NCI-H2081 treated with DMSO at 0.1 percent for 48 hours (cell line): ENCODE results near the gene NBEAL1.
"Not testable (repeated sequence)": the region's sequence is repeated elsewhere in the genome, so short reads cannot be mapped to it uniquely, and the experiment has no call there.

Experiments used
- DNase-seq: peaks from one replicate; lab custom pipeline; 2025; lab: John Stamatoyannopoulos, UW

The NBEAL1 gene

GRCh38 chr2:203039211-203039610 is 24.5 kb downstream of the NBEAL1 start:
- not testable (repeated sequence) for DNase-seq

DNA sequence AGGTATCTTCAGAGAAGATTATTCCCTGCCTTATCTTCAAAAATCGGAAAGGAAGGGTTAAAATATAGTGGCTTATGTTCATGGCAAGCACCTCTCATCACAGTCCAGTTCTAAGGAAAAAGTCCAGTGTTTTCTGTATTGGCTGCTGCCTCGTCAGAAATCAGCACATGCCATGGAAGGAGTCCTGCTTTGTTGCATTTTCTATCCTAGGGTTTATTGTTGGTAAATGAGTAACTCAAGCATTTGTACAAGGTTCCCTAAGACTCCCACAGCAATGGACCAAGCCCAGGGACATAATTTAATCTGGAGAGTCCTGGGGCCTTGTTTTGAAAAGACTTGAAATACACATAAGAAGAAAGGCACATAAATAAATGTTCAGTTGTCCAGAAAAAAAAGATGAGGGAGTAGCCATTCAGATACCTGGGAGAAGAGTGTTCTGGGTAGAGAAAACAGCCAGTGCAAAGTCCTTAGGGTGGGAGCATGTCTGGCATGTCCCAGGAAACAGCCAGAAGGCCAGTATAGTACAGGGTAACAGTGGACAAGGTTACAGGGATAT is 26.4 kb downstream of the NBEAL1 start:
- DNase-seq: no peak

DNA sequence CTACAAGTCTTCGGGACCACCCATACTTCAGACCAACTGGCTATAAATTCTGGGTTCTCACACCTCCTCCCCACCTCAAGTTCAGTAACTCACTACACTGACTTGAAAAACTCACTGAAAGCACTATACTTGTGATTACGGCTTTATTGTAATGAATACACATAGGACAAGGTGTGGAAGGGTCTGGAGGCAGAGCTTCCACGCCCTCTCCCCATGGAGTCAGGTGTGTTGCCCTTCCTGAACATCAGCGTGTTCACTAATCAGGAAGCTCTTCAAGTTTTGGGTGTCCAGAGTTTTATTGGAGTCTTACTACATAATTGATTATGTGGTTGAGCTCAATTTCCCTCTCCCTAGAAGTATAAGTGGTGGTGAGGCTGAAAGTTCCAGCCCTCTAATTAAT is 27.5 kb downstream of the NBEAL1 start:
- DNase-seq: no peak

DNA sequence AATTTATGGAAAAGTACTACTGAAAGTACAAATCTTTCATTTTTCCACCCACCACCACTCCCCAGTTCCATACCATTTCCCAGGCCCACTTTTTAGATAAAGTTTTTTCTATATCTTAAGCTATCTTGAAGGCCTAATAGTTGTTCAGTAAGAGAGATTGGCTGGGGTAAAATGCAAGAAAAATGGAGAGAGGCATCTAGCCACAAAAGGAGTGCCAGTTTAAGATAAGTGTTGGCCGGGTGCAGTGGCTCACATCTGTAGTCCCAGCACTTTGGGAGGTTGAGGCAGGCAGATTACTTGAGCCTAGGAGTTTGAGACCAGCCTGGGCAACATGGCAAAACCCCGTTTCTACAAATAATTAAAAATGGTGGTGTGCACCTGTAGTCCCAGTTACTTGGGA is 28.6 kb downstream of the NBEAL1 start:
- no peak for DNase-seq

GRCh38 chr2:203045867-203046266 is 31.2 kb downstream of the NBEAL1 start:
- DNase-seq: no peak

- DNase-seq: no peak
Measured at GRCh38 chr2:203052539-203052938, 37.9 kb downstream of the NBEAL1 start.

DNA sequence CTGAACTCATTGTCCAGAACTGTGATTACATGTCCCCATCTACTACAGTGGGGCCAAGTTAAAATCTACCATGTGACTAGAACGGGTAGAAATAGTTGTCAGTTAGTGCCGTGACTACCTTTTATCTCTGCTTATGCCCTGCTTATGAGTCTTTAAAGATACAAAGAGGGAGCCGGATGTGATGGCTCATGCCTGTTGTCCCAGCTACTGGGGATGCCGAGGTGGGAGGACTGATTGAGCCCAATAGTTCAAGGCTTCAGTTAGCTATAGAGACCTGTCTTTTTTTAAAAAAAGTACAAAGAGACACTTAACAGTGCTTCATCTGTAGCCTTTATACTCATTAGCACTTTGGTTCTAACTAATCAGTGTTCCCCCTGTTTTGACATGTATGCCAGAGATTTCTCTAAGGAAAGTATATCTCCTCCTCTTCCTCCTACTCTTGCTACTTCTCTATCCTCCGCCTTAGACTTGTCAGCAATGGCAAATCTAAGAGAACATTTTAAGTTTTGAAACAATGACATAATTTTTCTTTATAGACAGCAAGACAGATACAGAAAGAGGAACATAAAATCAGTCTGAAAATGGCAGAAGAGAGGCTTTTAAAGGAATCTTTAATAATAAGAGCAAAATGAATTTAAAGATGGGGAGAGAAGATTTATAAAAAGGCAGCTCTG is 45.0 kb downstream of the NBEAL1 start:
- DNase-seq: no peak

DNA sequence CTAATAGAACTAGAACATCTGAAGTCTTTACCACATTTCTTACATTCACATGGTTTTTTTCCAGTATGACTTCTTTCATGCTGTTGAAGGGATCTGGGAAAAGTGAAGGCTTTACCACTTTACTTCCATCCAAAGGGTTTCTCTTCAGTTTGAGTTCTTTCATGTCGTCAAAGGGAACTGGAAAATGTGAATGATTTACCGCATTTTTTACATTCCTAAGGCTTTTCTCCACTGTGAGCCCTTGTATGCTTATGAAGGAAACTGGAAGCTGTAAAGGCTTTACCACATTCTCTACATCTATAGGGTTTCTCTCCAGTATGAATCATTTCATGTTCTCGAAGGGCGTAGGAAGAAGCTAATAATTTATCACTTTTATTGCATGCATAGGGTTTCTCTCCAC is 46.7 kb downstream of the NBEAL1 start:
- DNase-seq: no peak

DNA sequence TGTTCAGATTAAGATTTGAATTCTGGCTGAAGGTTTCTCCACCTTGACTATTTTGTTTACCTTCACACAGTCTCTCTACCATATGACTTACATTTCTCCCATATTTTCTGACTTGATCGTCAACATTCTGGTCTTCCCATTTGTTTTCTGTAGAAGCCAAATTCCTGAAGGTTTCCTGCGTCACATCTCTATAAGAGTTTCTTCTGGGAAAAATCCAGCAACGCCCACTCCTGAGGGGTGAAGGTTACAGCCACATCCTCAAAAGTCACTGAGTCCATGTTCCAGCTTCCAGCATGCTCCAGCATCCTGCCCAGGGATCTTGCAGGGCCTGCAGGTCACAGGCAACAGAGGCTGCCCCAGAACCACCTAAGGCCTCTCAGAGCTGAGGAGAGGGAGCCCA is 47.5 kb downstream of the NBEAL1 start:
- no peak for DNase-seq

DNA sequence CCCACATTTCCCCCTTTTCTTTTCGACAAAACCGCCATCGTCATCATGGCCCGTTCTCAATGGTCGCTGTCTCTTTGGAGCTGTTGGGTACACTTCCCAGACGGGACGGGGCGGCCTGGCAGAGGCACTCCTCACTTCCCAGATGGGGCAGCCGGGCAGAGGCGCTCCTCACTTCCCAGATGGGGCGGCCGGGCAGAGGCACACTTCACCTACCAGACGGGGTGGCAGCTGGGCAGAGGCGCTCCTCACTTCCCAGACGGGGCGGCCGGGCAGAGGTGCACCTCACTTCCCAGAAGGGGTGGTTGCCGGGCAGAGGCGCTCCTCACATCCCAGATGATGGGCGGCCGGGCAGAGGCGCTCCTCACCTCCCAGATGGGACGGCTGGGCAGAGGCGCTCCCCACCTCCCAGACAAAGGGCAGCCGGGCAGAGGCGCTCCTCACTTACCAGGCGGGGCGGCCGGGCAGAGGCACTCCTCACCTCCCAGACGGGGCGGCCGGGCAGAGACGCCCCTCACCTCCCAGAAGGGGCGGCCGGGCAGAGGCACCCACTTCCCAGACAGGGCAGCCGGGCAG is 51.9 kb downstream of the NBEAL1 start:
- DNase-seq: not testable (repeated sequence)

DNA sequence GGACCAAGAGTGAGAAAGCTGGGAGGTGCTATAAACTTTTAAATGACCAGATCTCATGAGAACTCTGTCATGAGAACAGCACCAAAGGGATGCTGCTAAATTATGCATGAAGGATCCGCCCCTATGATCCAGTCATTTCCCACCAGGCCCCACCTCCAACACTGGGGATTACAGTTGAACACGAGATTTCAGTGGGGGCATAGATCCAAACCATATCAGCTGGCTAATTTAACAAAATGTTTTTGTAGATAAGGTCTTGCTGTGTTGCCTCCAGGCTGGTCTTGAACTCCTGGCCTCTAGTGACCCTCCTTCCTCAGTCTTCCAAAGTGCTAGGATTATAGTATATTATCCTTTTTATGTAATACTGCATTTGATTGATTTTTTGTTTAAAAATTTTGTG is 56.0 kb downstream of the NBEAL1 start:
- DNase-seq: no peak

DNA sequence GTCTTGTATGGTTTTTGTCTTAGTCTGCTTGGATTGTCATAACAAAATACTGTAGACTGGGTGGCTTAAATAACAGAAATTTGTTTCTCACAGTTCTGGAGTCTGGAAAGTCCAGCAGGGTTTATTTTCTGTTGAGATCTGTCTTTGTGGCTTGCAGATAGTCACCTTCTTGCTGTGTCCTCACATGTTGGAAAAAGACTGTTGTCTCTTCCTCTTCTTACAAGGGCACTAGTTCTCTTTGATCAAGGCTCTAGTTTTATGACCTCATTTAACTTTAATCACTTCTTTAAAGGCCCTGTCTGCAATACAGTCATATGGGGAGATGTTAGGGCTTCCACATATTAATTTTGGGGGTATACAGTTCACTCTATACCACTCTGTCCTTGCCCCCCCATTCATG is 56.5 kb downstream of the NBEAL1 start:
- DNase-seq: no peak

DNA sequence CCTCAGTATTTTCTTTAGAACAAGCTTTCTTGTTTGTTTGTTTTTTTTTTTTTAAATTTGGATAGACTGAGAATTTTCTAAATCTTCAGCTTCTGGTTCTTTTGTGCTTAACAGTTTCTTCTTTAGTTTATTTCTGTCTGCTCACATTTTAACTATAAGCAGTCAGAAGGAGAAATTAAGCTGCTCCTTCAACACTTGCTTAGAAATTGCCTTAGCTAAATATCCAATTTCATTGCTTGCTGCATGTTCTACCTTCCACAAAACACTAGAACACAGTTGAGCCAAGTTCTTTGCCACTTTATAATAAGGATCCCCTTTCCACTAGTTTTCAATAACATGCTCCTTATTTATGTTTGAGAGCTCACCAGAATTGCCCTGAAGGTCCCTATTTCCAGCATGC is 57.7 kb downstream of the NBEAL1 start:
- no peak for DNase-seq

- DNase-seq: no peak
Measured at GRCh38 chr2:203077451-203077850, 62.8 kb downstream of the NBEAL1 start.

DNA sequence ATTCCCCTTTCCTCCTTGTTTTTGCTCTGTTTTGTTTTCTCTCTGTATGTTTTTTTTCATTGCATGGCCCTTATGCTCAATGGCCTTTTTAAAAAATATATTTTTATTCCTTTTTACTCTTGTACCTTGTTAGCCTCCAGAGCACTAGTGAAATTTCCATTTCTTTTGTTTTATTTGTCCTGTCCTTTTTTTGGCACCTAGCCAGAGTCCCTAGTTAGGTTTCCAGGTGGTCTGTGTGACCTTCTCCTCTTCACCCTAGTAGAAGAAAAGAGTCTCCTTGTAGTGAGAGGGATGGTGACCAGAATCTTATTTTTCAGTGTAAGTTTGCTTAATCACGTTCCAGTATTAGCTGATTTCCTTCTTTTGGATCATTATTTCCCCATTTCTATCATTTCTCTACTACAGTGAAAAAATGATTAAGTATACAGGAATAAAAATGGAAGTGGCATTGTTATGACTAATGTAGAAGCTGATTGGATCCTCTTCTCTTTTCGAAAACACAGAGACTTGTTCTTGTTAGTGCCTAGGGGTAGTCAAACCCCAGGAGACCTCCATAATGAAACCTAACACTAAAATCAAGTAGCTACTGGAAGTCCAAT is 65.9 kb downstream of the NBEAL1 start:
- no peak for DNase-seq

DNA sequence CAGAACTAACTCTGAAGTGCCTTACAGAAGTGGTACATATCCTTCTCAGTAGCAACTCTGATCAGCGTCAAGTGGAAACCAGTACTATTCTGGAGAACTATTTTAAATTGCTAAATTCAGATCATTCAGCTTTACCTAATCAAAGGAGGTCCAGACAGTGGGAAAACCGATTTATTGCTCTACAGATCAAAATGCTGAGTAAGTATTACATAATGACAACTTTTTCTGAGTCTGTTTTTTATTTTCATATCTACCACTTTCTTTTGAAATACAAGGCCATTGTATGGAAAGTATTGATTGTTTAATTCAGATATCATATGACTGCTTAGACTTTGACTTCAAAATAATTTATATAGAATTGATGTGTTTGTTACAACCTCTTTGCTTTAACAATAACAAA is 68.7 kb downstream of the NBEAL1 start:
- no peak for DNase-seq

GRCh38 chr2:203086381-203086780 is 71.7 kb downstream of the NBEAL1 start:
- DNase-seq: not testable (repeated sequence)

DNA sequence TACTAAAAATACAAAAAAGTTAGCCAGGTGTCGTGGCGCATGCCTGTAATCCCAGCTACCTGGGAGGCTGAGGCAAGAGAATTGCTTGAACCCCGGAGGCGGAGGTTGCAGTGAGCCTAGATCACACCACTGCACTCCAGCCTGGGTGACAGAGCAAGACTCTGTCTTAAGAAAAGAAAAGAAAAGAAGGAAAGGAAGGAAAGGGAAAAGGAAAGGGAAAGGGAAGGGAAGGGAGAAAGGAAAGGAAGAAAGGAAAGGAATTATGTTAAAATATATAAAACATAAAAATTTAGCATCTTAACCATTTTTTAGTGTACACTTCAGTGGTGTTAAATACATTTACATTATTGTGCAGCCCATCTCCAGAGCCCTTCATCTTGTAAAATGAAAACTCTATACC is 76.0 kb downstream of the NBEAL1 start:
- DNase-seq: not testable (repeated sequence)

GRCh38 chr2:203097735-203098134 is 83.1 kb downstream of the NBEAL1 start:
- no peak for DNase-seq

DNA sequence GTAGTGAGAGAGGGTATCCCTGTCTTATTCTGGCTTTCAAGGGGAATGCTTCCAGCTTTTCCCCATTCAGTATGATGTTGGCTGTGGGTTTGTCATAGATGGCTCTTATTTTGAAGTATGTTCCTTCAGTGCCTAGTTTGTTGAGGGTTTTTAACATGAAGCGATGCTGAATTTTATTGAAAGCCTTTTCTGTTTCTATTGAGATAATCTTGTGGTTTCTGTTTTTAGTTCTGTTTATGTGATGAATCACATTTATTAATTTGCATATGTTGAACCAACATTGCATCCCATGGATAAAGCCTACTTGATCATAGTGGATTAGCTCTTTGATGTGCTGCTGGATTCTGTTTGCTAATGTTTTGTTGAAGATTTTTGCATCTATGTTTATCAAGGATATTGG is 87.7 kb downstream of the NBEAL1 start:
- DNase-seq: not testable (repeated sequence)

DNA sequence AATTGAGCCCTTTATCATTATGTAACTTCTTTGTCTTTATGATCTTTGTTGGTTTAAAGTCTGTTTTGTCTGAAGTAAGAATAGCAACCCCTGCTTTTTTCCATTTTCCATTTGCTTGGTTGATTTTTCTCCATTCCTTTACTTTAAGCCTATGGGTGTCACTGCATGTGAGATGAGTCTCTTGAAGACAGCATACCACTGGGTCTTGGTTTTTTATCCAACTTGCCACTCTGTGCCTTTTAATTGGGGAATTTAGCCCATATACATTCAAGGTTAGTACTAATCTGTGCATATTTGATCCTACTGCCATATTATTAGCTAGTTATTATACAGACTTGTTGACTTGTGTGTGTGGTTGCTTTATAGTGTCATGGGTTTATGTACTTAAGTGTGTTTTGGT is 89.6 kb downstream of the NBEAL1 start:
- DNase-seq: no peak

DNA sequence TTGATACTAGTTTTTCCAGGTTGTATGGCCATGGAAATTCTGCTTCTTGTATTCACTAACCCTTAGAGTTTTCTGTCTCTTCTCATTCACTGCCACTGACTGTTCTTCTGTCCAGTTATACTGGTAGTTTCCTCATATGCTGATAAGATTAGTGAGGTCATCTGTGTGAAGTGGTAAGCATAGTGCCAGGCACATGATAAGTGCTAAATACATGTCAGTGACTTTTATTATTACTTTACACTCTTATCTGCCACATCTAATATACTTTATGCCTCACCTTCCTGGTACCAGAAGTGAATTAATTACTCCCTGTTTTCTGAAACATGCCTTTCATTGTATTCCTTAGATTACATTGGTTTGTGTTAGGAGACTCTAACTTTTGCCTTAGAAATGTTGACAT is 91.3 kb downstream of the NBEAL1 start:
- no peak for DNase-seq

GRCh38 chr2:203110496-203110895 is 95.8 kb downstream of the NBEAL1 start:
- not testable (repeated sequence) for DNase-seq
